K562 (cell line): ENCODE measurements around the gene NEURL1.

ENCODE experiments used
- ETS1 ChIP-seq: conservative IDR thresholded peaks from 2 replicates; pipeline ENCODE4 v1.6.1; 2011; ENCODE audit warnings: low read depth, mild to moderate bottlenecking, low read length; ENCODE audit not compliant: control insufficient read depth
- GTF2A2 ChIP-seq: IDR thresholded peaks from 2 replicates; pipeline ENCODE4 v1.6.1; 2016; ENCODE audit warnings: mild to moderate bottlenecking, missing genetic modification characterization, missing compliant biosample characterization
- IRF2 ChIP-seq: sonication (generic); formaldehyde crosslinking; IDR thresholded peaks from 2 replicates; pipeline ENCODE4 v1.8.1; 2022; ENCODE audit warnings: mild to moderate bottlenecking, missing genetic modification reagents
- MTA2 ChIP-seq: fragments of 450-650 bp; IDR thresholded peaks from 2 replicates; pipeline ENCODE4 v1.6.1; 2016; ENCODE audit warnings: low read depth
- MXI1 ChIP-seq: IDR thresholded peaks from 2 replicates; pipeline ENCODE4 v1.6.1; 2011; ENCODE audit warnings: low read depth, mild to moderate bottlenecking, improper control_type of control experiment, low read length
- PATZ1 ChIP-seq: fragments of 250-450 bp; sonication (Bioruptor Pico); IDR thresholded peaks from 2 replicates; pipeline ENCODE4 v1.5.0; 2020; ENCODE audit warnings: mild to moderate bottlenecking, borderline replicate concordance
- ZNF507 ChIP-seq: conservative IDR thresholded peaks from 2 replicates; pipeline ENCODE4 v1.6.1; 2017; ENCODE audit warnings: missing genetic modification characterization, missing compliant biosample characterization
- TF ChIP-seq, protein P1 (sequence below): sonication (generic); formaldehyde crosslinking; IDR thresholded peaks from 2 replicates; pipeline ENCODE4 v1.8.0; 2023; ENCODE audit warnings: mild to moderate bottlenecking, missing genetic modification reagents

DNA sequence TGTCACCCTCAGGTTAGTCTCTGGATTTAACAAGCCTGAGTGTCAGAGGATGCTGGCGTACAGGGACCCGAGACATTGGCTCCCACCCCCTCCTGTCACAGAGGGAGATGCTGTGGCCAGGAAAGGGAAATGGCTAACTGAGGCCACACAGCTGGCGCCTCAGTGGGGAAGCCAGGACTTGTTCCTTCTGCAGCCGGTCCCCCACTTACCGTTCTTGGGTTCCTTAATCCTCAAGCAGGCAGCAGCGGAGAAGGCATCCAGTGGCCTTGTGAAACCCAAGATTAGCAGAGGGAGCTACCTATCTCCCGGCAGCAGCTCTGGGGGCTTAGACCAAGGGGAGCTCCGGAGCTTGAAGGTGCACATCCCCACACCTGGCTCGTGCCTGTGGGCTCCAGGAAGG is 65.4 kb downstream of the NEURL1 start:
- TF ChIP-seq ETS1 (no peak), ZNF507 (tag) (no peak), IRF2 (CRISPR knock-in tag) (no peak), MXI1 (no peak), PATZ1 (no peak), MTA2 (no peak), GTF2A2 (tag) (no peak)
- TF ChIP-seq, protein P1, sequence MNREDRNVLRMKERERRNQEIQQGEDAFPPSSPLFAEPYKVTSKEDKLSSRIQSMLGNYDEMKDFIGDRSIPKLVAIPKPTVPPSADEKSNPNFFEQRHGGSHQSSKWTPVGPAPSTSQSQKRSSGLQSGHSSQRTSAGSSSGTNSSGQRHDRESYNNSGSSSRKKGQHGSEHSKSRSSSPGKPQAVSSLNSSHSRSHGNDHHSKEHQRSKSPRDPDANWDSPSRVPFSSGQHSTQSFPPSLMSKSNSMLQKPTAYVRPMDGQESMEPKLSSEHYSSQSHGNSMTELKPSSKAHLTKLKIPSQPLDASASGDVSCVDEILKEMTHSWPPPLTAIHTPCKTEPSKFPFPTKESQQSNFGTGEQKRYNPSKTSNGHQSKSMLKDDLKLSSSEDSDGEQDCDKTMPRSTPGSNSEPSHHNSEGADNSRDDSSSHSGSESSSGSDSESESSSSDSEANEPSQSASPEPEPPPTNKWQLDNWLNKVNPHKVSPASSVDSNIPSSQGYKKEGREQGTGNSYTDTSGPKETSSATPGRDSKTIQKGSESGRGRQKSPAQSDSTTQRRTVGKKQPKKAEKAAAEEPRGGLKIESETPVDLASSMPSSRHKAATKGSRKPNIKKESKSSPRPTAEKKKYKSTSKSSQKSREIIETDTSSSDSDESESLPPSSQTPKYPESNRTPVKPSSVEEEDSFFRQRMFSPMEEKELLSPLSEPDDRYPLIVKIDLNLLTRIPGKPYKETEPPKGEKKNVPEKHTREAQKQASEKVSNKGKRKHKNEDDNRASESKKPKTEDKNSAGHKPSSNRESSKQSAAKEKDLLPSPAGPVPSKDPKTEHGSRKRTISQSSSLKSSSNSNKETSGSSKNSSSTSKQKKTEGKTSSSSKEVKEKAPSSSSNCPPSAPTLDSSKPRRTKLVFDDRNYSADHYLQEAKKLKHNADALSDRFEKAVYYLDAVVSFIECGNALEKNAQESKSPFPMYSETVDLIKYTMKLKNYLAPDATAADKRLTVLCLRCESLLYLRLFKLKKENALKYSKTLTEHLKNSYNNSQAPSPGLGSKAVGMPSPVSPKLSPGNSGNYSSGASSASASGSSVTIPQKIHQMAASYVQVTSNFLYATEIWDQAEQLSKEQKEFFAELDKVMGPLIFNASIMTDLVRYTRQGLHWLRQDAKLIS (CRISPR knock-in tag): no peak
